ENCODE results near the gene EIF4E3. TPM values are rescaled to one million over a fixed set of nuclear protein-coding genes. Genes with fewer than 3 reads are reported as not detected.

Gene EIF4E3
- total and polyA plus RNA-seq, 7 donors, result 10.3 to 60.1 (median 48.6) TPM

DNA sequence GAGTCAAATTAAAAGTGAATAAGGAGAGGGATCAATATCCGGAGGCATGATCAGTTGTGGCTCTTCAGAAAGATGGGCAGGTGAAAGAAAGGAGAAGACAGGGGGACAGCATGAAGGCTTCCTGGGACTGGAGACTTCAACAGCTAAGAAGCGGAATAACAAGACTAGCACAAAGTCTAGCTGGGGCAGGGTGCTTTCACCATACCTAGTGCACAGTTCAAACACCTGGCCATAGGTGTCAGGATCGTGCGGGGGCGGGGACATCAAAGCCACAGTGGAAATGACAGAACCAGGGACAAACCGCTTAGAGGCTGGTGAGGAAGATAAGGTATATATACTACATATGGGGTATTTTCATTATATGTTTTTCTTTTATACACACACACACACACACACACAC, 75.4 kb downstream of the EIF4E3 start:
- Histone ChIP-seq H3K4me3 (no peak overlapping the region), H3K9me3 (no peaks in the 10 kb centered on the region), H3K36me3 (ENCODE audit: insufficient read depth in 1 of 2, low read depth in 1 of 2) (no peaks in the 10 kb centered on the region), H3K27me3 (ENCODE audit: insufficient read depth in 3 of 3, low read length in 2 of 3) (no peaks in the 10 kb centered on the region), H3K27ac (no peak overlapping the region), H3K4me1 (no peaks in the 10 kb centered on the region)
- DNase-seq, result no peak
- ATAC-seq, result no peak
- intact Hi-C loops (cut with DNase I), result loop anchor here (5.0 to 10.0 kb wide), 3 partner anchors 1097 to 1587 kb away; no protein-coding TSS in a partner anchor
- TF ChIP-seq, protein P1, sequence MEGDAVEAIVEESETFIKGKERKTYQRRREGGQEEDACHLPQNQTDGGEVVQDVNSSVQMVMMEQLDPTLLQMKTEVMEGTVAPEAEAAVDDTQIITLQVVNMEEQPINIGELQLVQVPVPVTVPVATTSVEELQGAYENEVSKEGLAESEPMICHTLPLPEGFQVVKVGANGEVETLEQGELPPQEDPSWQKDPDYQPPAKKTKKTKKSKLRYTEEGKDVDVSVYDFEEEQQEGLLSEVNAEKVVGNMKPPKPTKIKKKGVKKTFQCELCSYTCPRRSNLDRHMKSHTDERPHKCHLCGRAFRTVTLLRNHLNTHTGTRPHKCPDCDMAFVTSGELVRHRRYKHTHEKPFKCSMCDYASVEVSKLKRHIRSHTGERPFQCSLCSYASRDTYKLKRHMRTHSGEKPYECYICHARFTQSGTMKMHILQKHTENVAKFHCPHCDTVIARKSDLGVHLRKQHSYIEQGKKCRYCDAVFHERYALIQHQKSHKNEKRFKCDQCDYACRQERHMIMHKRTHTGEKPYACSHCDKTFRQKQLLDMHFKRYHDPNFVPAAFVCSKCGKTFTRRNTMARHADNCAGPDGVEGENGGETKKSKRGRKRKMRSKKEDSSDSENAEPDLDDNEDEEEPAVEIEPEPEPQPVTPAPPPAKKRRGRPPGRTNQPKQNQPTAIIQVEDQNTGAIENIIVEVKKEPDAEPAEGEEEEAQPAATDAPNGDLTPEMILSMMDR (IDR thresholded peaks at IDR 0.05), result no peak
- WGBS, 3 donors, result 77 to 94% (median 84%) methylated on average over 6 of the region's 6 CpGs

DNA sequence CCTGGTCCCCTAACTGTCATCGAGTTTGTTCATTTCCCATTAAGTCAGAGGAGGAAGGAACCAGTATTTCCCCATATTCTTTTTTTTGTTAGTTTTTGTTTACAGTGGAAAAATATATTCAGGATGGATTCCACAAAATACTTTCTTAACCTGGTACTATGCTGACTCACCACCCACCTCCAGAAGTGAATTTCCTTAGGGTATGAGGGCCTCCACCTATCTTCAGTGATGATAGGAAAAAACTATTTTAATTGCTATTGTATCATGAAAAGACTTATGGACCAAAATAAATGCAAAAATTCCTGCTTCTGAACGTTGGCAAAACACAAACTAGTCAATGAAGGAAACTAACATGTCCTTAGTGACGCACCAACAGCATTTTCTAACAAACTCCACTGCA, 77.5 kb downstream of the EIF4E3 start:
- intact Hi-C loops (cut with DNase I), result no loop called here
- H3K9me3 ChIP-seq, result no peaks in the 10 kb centered on the region
- DNase-seq (no peak), ATAC-seq (no peak)
- no peaks in the 10 kb centered on the region for H3K4me1 ChIP-seq
- H3K27me3 ChIP-seq (ENCODE audit: insufficient read depth in 3 of 3, low read length in 2 of 3), result no peaks in the 10 kb centered on the region
- TF ChIP-seq, protein P1 (IDR thresholded peaks at IDR 0.05), result no peak
- WGBS, 3 donors, result 63 to 67% (median 63%) methylated on average over 3 of the region's 3 CpGs
- no peaks in the 10 kb centered on the region for H3K36me3 ChIP-seq (ENCODE audit: insufficient read depth in 1 of 2, low read depth in 1 of 2)
- no peak overlapping the region for H3K27ac ChIP-seq
- no peak overlapping the region for H3K4me3 ChIP-seq

DNA sequence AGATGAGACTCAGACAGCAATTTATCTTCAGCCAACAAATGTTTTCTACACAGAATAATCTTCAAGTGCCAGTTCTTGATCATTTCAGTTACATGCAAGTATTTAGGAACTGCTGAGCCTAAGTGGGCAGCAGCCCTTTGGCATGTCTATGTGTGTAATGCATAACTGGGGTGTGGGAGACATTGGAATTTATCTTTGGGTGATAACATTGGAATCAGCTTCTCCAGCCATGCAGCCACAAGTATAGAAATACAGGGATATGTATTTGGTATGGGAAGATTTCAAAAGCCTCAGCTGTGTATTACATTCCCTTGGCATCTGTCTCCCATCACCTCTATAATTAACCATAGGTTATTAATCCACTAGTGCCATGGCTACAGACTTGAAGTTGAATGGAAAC, 78.2 kb downstream of the EIF4E3 start:
- Histone ChIP-seq H3K4me3 (no peak overlapping the region), H3K36me3 (ENCODE audit: insufficient read depth in 1 of 2, low read depth in 1 of 2) (no peaks in the 10 kb centered on the region), H3K27me3 (ENCODE audit: insufficient read depth in 3 of 3, low read length in 2 of 3) (no peaks in the 10 kb centered on the region), H3K4me1 (no peaks in the 10 kb centered on the region), H3K9me3 (no peaks in the 10 kb centered on the region), H3K27ac (no peak overlapping the region)
- DNase-seq (no peak), ATAC-seq (no peak)
- intact Hi-C loops (cut with DNase I), result no loop called here
- TF ChIP-seq, protein P1 (IDR thresholded peaks at IDR 0.05), result no peak

DNA sequence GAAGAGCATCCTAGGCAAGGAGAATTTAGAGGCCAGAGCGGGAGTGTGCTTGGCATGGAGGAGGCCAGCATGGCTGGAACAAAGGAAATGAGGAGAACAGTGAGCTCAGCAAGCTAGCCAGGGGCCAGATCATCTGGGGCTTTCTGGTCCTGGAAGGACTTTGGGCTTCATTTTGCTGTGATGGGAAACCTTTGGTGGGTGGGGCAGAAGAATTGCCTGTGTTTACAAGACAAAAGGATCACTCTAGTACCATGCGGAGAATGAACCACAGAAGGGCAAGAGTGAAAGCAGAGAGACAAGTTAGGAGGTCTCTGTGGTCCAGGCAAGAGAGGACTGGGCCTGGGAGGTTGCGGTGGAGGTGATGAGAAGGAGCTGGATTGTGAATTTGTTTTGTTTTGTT, 80.1 kb downstream of the EIF4E3 start:
- Histone ChIP-seq H3K27ac (no peak overlapping the region), H3K4me1 (no peaks in the 10 kb centered on the region), H3K36me3 (ENCODE audit: insufficient read depth in 1 of 2, low read depth in 1 of 2) (no peaks in the 10 kb centered on the region), H3K4me3 (no peak overlapping the region), H3K27me3 (ENCODE audit: insufficient read depth in 3 of 3, low read length in 2 of 3) (no peaks in the 10 kb centered on the region), H3K9me3 (no peaks in the 10 kb centered on the region)
- no peak for ATAC-seq
- TF ChIP-seq, protein P1 (IDR thresholded peaks at IDR 0.05), result no peak
- intact Hi-C loops (cut with DNase I), result no loop called here
- DNase-seq, result no peak
- WGBS, 3 donors, result 97 to 100% (median 98%) methylated on average over 3 of the region's 3 CpGs

DNA sequence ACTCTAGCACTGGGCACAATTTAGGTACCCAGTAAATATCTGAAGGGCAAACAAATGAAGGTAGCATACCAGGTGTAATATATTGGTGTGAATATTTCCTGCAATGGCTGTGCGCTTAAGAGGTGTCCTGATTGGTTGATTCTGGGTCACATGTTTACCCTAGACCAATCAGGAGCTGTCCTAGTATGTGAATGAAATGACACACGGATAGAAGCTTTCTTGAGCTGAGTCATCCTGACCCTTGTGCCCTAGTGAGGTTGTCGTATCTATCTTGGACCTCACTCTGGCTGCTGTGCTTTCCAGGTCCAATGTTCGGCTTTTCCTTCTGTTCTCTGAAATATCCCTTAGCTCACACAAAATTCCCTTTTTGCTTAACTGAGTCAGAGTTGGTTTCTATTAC, 83.5 kb downstream of the EIF4E3 start:
- H3K9me3 ChIP-seq, result no peaks in the 10 kb centered on the region
- no peak for DNase-seq
- no peak for ATAC-seq
- 79 to 87% (median 81%) methylated on average over 4 of the region's 4 CpGs for WGBS, 3 donors
- H3K27me3 ChIP-seq (ENCODE audit: insufficient read depth in 3 of 3, low read length in 2 of 3), result no peaks in the 10 kb centered on the region
- intact Hi-C loops (cut with DNase I), result no loop called here
- H3K4me3 ChIP-seq, result no peak overlapping the region
- TF ChIP-seq, protein P1 (IDR thresholded peaks at IDR 0.05), result no peak
- H3K27ac ChIP-seq, result no peak overlapping the region
- no peaks in the 10 kb centered on the region for H3K4me1 ChIP-seq
- H3K36me3 ChIP-seq (ENCODE audit: insufficient read depth in 1 of 2, low read depth in 1 of 2), result no peaks in the 10 kb centered on the region
